Parathyroid adenoma (tissue), 2 donors: ENCODE results near the gene KCNK2.

ENCODE experiments used
- H2AFZ ChIP-seq: fragments of 300-600 bp; sonication (generic); one replicate; pipeline ENCODE4 v1.7.0; 2017; ENCODE audit warnings: antibody characterized with exemption, mild to moderate bottlenecking
- H3K27ac ChIP-seq: fragments of 300-600 bp; sonication (generic); one replicate; pipeline ENCODE4 v1.7.0; 2017
- H3K27me3 ChIP-seq: fragments of 300-600 bp; sonication (generic); one replicate; pipeline ENCODE4 v1.7.0; 2017; ENCODE audit warnings: low read length; ENCODE audit not compliant: control insufficient read depth, insufficient read depth
- H3K36me3 ChIP-seq: fragments of 300-600 bp; sonication (generic); one replicate; pipeline ENCODE4 v1.7.0; 2017; ENCODE audit warnings: low read length; ENCODE audit not compliant: control insufficient read depth, insufficient read depth
- H3K4me1 ChIP-seq: fragments of 300-600 bp; sonication (generic); one replicate; pipeline ENCODE4 v1.7.0; 2017; ENCODE audit warnings: control low read depth
- H3K4me2 ChIP-seq: fragments of 300-600 bp; sonication (generic); one replicate; pipeline ENCODE4 v1.7.0; 2017; ENCODE audit warnings: low read length
- H3K4me3 ChIP-seq: fragments of 300-600 bp; sonication (generic); one replicate; pipeline ENCODE4 v1.7.0; 2017; ENCODE audit warnings: low read depth, low read length
- H3K79me2 ChIP-seq: fragments of 300-600 bp; sonication (generic); one replicate; pipeline ENCODE4 v1.7.0; 2017; ENCODE audit warnings: control low read depth
- H3K9ac ChIP-seq: fragments of 300-600 bp; sonication (generic); one replicate; pipeline ENCODE4 v1.7.0; 2017; ENCODE audit warnings: mild to moderate bottlenecking
- H3K9me3 ChIP-seq: fragments of 300-600 bp; sonication (generic); one replicate; pipeline ENCODE4 v1.7.0; 2017; ENCODE audit warnings: low read length; ENCODE audit not compliant: control insufficient read depth
- TF ChIP-seq, protein P1 (sequence below): fragments of 300-600 bp; sonication (generic); IDR thresholded peaks from one replicate; pipeline ENCODE4 v1.7.0; 2017; ENCODE audit warnings: antibody characterized with exemption, mild to moderate bottlenecking
- donor health status: primary hyperparathyroidism.

KCNK2 gene

DNA sequence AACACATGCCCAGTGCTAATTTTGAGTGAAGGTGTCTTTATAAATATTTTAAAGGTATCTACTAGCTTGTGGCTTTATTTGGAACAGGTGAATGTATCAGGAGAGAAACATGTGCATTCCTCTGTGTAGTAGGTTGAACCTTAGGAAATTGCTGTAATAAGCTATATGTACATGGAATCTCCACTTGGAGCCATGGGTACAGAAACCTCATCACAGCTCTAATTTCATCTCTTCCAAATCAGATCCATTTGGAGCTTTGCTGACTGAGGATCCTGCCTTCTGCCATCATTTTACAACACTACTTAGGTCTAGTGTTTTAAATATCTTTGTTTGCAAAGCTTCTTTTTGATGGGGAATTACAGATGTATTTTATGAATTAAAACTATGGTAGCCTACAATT, 2.1 kb downstream of the KCNK2 start:
- no peaks in the 10 kb centered on the region for H3K9me3 ChIP-seq
- no peaks in the 10 kb centered on the region for H3K27me3 ChIP-seq
- no peaks in the 10 kb centered on the region for H3K36me3 ChIP-seq
- H2AFZ ChIP-seq = no peak overlapping the region
- no peak overlapping the region for H3K9ac ChIP-seq
- H3K4me2 ChIP-seq = no peak overlapping the region
- H3K4me3 ChIP-seq = no peak overlapping the region
- TF ChIP-seq, protein P1, sequence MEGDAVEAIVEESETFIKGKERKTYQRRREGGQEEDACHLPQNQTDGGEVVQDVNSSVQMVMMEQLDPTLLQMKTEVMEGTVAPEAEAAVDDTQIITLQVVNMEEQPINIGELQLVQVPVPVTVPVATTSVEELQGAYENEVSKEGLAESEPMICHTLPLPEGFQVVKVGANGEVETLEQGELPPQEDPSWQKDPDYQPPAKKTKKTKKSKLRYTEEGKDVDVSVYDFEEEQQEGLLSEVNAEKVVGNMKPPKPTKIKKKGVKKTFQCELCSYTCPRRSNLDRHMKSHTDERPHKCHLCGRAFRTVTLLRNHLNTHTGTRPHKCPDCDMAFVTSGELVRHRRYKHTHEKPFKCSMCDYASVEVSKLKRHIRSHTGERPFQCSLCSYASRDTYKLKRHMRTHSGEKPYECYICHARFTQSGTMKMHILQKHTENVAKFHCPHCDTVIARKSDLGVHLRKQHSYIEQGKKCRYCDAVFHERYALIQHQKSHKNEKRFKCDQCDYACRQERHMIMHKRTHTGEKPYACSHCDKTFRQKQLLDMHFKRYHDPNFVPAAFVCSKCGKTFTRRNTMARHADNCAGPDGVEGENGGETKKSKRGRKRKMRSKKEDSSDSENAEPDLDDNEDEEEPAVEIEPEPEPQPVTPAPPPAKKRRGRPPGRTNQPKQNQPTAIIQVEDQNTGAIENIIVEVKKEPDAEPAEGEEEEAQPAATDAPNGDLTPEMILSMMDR = no peak
- no peaks in the 10 kb centered on the region for H3K79me2 ChIP-seq
- no peak overlapping the region for H3K27ac ChIP-seq
- H3K4me1 ChIP-seq = no peaks in the 10 kb centered on the region

DNA sequence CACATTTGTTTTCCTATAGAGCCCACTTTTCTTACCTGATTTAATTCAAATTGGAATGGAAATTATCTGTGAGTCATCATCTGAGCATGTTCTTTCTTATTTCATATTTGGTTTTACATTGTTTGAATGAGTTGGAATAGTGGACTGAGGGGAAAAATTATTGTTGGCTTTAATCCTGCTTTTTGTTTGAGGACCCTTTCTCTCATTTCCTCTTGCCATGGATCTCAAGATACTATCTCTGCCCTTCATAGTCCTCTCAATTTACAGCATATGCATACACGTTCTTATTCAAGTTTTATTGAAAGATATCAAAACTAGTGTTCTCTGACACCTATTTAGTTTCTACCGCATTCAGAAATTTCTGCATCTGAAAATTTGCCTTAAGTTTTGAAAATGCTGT, 5.1 kb downstream of the KCNK2 start:
- Histone ChIP-seq H3K4me1 (no peaks in the 10 kb centered on the region), H2AFZ (no peak overlapping the region), H3K4me3 (no peak overlapping the region), H3K36me3 (no peaks in the 10 kb centered on the region), H3K9me3 (no peaks in the 10 kb centered on the region), H3K27ac (no peak overlapping the region), H3K4me2 (no peak overlapping the region), H3K9ac (no peak overlapping the region), H3K27me3 (no peaks in the 10 kb centered on the region), H3K79me2 (no peaks in the 10 kb centered on the region)
- TF ChIP-seq, protein P1 = no peak

DNA sequence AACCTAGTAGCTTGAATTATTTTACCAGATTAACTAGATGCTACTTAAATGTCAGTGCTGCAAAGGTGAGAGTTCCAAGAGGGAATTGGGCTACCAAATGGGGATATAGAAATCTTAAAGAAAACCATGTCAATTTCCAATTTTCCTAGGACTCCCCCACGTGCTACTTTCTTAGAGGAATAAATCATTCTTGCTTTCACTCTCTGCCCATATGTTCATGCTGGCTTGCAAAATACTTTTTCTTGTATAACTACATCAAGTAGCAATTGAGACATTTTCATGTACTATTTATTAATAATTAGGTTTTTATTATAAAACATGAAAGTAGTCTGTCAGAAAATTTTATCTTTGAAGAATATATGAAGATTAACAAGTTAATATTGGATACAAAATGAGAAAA, 11.8 kb downstream of the KCNK2 start:
- TF ChIP-seq, protein P1 = no peak
- Histone ChIP-seq H3K79me2 (no peaks in the 10 kb centered on the region), H3K4me1 (no peaks in the 10 kb centered on the region), H3K9me3 (no peaks in the 10 kb centered on the region), H3K27me3 (no peaks in the 10 kb centered on the region), H2AFZ (no peak overlapping the region), H3K4me2 (no peak overlapping the region), H3K4me3 (no peak overlapping the region), H3K9ac (no peak overlapping the region), H3K36me3 (no peaks in the 10 kb centered on the region), H3K27ac (no peak overlapping the region)

DNA sequence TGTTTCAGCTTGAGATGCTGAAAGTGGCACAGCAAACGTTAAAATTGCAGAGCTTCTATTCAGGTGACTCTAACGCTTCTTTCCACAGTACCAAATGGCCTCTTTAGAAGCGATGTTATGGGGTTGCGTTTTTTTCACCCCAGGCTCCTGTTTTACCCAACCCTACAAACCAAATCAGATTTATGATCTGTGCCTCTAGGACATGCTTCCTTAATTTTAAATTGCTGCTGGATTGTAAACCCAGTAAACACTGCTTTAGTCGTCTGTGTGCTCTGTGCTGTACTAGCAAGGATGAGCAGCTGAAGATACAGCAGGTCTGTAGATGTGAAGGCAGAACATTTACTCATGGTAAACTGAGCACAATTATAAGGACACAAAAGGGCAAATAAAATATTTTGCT, 13.0 kb downstream of the KCNK2 start:
- H3K4me3 ChIP-seq = no peak overlapping the region
- H3K9ac ChIP-seq = no peak overlapping the region
- no peaks in the 10 kb centered on the region for H3K36me3 ChIP-seq
- H3K4me1 ChIP-seq = no peaks in the 10 kb centered on the region
- H2AFZ ChIP-seq = no peak overlapping the region
- H3K27ac ChIP-seq = no peak overlapping the region
- H3K79me2 ChIP-seq = no peaks in the 10 kb centered on the region
- H3K9me3 ChIP-seq = no peaks in the 10 kb centered on the region
- TF ChIP-seq, protein P1 = no peak
- no peak overlapping the region for H3K4me2 ChIP-seq
- H3K27me3 ChIP-seq = no peaks in the 10 kb centered on the region

DNA sequence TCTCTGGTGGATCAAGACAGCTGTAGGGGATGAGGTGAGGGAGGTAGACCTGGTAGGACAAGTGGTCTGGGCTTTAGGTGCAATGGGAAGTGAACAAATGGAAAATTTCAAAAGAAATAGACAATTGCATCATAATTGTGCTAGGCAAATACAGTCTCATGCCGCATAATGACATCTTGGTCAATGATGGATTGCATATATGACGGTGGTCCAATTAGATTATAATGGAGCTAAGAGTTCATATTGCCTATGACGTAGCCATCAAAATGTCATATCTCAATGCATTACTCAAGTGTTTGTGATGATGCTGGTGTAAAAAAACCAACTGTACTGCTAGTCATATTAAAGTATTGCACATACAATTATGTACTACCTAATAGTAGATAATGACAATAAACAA, 19.0 kb downstream of the KCNK2 start:
- TF ChIP-seq, protein P1 = no peak
- no peak overlapping the region for H3K27ac ChIP-seq
- no peak overlapping the region for H3K4me3 ChIP-seq
- no peaks in the 10 kb centered on the region for H3K36me3 ChIP-seq
- no peaks in the 10 kb centered on the region for H3K4me1 ChIP-seq
- no peak overlapping the region for H2AFZ ChIP-seq
- H3K9ac ChIP-seq = no peak overlapping the region
- no peaks in the 10 kb centered on the region for H3K27me3 ChIP-seq
- no peaks in the 10 kb centered on the region for H3K9me3 ChIP-seq
- no peaks in the 10 kb centered on the region for H3K79me2 ChIP-seq
- no peak overlapping the region for H3K4me2 ChIP-seq
